GM19463 (cell line): Measurements from ENCODE around the gene VGF.
"Not testable (repeated sequence)": the region's sequence is repeated elsewhere in the genome, so short reads cannot be mapped to it uniquely, and the experiment has no call there.

Experiments used
- ATAC-seq: cut with Tn5 transposase; IDR thresholded peaks from one replicate; pipeline ENCODE4 v1.9.1; 2021; ENCODE audit warnings: mild to moderate bottlenecking, moderate library complexity; ENCODE audit not compliant: unreplicated experiment

VGF gene

GRCh38 chr7:101120315-101120714 is 45.1 kb downstream of the VGF start:
- ATAC-seq, result no peak

- no peak for ATAC-seq
These were observed 45.5 kb downstream of the VGF start for GRCh38 chr7:101119876-101120275.

- ATAC-seq, result no peak
These were observed 46.5 kb downstream of the VGF start for GRCh38 chr7:101118856-101119255.

GRCh38 chr7:101116898-101117297 is 48.5 kb downstream of the VGF start:
- ATAC-seq, result no peak

GRCh38 chr7:101115215-101115614 is 50.2 kb downstream of the VGF start:
- no peak for ATAC-seq

GRCh38 chr7:101114492-101114891 is 50.9 kb downstream of the VGF start:
- ATAC-seq, result no peak

GRCh38 chr7:101113836-101114235 is 51.5 kb downstream of the VGF start:
- ATAC-seq, result no peak

GRCh38 chr7:101113140-101113539 is 52.2 kb downstream of the VGF start:
- ATAC-seq, result not testable (repeated sequence)
